GM19455 (cell line): ENCODE measurements around the gene MRPL41.
"Not testable (repeated sequence)": the region's sequence is repeated elsewhere in the genome, so short reads cannot be mapped to it uniquely, and the experiment has no call there.

Experiments
- ATAC-seq: cut with Tn5 transposase; IDR thresholded peaks from one replicate; pipeline ENCODE4 v1.9.1; 2021; ENCODE audit not compliant: unreplicated experiment

Gene MRPL41

GRCh38 chr9:137521405-137521985, 30.2 kb upstream of the MRPL41 start:
- ATAC-seq: no peak

DNA sequence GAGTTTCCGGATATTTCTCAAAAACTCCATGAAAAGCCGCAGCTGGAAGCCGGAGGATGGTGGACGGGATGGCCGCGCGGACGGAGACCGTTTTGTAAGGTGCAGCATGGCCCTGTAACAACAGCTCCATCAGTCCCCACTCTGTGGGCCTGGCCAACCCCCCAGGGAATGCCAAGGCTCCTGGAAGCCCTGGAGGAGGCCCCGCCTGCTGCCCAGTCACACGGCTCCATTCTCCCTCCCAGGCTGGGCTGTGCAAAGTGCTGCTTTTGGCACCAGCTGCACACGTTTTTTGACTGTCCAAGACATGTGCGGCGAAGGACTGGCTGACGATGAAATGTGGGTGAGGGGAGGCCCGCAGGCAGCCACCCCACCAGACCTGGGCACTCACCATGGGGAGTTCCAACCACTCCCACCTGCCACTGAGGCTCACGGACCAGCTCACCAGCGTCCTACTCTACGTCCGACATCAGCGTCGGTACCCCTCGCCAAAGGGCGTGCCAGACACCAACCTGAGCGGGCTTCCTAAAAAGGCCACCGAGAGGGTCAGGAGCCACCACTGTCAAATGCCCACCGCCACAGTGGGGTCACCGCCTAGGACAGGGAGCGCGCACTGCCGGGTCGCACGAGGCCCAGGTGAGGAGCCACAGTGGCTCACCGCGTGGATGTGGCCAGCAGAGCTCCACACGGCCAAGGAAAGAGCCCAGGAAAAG, 28.8 kb upstream of the MRPL41 start:
- no peak for ATAC-seq

DNA sequence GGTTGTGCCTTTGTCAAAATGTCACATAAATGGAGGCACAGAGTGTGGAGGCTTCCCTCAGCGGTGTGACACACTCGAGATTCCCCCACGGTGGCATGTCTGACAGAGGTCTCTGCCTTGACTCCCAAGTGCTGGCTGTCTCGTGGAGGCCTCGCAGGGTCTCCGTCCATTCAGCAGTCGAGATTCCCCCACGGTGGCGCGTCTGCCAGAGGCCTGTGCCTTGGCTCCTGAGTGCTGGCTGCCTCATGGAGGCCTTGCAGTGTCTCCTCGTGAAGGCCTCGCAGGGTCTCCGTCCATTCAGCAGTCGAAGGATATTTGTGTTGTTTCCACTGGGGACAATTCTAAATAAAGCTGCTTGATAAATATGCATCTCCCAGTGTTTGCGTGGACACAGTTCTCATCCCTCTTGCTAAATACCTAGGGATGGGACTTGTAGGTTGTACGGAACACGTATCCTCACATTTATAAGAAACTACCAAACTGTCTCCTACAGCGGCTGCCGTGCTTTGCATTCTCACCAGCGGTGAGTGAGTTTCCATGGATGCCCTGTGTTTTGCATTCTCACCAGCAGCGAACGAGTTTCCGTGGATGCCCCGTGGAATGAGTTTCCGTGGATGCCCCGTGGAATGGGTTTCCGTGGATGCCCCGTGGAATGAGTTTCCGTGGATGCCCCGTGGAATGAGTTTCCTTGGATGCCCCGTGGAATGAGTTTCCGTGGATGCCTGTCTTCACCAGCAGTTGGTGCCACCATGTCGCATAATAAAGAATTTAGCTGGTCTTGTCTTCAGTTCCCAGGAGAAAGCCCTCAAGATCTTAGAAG, 27.3 kb upstream of the MRPL41 start:
- ATAC-seq: no peak

- ATAC-seq: no peak
These were observed 26.7 kb upstream of the MRPL41 start for GRCh38 chr9:137524981-137525317.

- no peak for ATAC-seq
These were observed 21.3 kb upstream of the MRPL41 start for GRCh38 chr9:137530331-137530730.

GRCh38 chr9:137531099-137531765, 20.4 kb upstream of the MRPL41 start:
- no peak for ATAC-seq

- not testable (repeated sequence) for ATAC-seq
These were observed 18.7 kb upstream of the MRPL41 start for GRCh38 chr9:137532891-137533468.

DNA sequence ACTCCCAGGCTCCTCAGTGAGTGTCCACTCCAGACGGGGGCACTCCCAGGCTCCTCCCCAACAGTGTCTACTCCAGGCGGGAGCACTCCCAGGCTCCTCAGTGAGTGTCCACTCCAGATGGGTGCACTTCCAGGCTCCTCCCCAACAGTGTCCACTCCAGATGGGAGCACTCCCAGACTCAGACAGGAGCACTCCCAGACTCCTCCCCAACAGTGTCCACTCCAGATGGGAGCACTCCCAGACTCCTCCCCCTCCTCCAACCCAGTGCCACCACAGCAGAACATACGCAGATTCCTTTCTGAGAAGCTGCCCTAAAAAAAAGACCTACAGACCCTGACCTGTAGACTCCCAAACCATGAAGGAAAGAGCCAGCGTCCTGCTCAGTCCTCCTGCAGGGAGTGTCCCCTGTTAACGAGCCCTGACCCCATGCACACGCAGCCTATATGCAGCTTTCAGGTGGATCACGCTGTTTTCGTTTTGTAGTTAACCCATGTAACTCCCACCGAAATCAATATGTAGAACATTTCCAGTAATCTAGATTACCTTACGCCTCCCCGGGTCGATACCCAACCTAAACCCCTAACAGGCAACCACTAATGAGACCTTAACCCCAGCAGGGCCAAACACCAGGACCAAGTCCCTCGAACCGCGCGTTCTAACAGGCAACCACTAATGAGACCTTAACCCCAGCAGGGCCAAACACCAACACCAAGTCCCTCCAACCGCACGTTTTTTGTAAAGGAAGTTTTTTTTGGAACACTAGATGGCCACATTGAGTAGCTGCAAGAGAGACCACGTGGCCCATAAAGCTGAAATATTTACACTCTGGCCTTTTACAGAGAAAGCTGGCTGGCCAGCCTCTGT, 17.2 kb upstream of the MRPL41 start:
- no peak for ATAC-seq

DNA sequence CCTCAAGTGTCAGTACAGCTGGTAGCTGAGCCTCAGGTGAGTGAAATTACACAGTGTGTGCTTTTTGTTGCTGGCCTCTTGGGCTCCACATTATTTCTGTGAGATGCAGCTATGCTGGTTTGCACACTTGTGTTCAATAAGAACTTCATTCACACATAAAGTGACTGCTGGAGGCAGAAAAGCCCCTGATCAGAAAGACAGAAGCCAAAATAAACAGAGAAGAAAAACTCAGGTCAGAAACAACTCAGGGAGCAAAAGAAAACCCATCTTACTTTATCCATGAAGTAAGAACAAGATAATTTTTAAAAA, 16.6 kb upstream of the MRPL41 start:
- ATAC-seq: no peak

GRCh38 chr9:137536594-137537131, 15.0 kb upstream of the MRPL41 start:
- not testable (repeated sequence) for ATAC-seq

DNA sequence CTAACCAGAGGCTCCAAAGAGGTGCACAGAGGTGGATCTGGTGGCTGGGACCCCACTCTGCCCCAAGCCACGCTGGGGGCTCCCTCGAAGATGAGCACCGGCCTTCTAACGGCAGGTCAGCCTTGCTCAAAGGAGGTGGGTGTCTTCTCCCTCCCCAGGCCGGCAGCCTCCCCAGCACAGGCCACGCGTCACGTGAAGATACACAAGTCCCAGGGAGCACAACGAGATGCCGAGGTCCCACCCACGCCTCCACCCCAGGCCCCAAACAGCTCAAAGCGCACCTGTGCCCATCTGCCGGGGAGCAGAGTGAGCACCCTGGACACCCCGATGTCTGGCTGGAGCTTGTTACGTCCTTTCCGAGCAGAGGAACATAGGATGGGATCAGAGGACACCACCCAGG, 13.6 kb upstream of the MRPL41 start:
- ATAC-seq: no peak

DNA sequence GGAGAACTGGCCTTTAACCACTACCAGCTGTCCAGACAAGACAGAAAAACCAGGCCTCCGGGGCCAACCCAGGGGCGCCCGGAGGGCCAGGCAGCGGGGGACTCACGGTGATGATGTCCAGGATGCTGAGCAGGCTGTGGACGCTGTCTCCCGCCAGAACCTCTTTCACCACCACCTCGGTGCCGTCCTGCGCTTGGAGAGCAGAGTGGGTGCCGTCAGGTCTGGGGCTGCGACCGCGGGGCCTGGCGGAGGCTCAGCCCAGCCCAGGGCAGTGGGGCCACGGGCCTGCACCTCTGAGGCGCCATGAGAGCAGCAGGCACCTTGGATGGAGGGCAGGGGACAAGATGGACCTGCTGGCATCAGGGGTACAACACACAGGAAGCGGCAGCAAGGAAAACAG, 11.1 kb upstream of the MRPL41 start:
- ATAC-seq: no peak

GRCh38 chr9:137542486-137542885, 9.2 kb upstream of the MRPL41 start:
- no peak for ATAC-seq

- ATAC-seq: no peak
These were observed 8.3 kb upstream of the MRPL41 start for GRCh38 chr9:137543237-137543963.

- no peak for ATAC-seq
These were observed 7.4 kb upstream of the MRPL41 start for GRCh38 chr9:137544176-137544760.

DNA sequence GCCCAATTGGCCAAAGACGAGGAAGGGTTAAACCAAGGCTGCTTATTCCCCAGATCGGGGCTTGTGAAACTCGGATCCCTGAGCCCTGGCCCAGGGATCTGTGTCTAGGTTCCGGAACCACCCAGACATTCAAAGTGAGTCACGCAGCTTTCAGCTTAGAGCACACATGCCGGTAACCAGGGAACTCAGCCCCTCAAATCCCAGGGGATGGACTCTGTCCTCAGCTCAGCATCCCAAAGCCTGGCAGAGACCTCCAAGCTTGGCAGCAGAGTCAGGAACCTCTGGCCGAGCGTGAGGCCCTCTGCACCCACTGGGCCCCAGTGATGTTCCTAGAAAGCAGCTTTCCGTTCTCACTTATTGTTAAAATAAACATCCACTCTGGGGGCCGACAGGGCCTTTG, 6.6 kb upstream of the MRPL41 start:
- no peak for ATAC-seq

- ATAC-seq: no peak
These were observed 3.8 kb upstream of the MRPL41 start for GRCh38 chr9:137547687-137548543.

- no peak for ATAC-seq
These were observed 1.5 kb upstream of the MRPL41 start, which contains the start of gene PNPLA7 for GRCh38 chr9:137550231-137550621. Gene PNPLA7, minus strand, starts transcription at chr9:137550402. Its CDS starts 205 bp downstream, at chr9:137550197.
